CD4-positive, alpha-beta T cell treated with Interleukin-17A for 4 hours (primary cell): ENCODE data around the gene STIM1.
"Not testable (repeated sequence)": the region's sequence is repeated elsewhere in the genome, so short reads cannot be mapped to it uniquely, and the experiment has no call there.

Source experiments
- DNase-seq: peaks from one replicate; pipeline ENCODE4 v3.0.0-alpha.2; 2020; ENCODE audit warnings: mixed read lengths

STIM1 gene

DNA sequence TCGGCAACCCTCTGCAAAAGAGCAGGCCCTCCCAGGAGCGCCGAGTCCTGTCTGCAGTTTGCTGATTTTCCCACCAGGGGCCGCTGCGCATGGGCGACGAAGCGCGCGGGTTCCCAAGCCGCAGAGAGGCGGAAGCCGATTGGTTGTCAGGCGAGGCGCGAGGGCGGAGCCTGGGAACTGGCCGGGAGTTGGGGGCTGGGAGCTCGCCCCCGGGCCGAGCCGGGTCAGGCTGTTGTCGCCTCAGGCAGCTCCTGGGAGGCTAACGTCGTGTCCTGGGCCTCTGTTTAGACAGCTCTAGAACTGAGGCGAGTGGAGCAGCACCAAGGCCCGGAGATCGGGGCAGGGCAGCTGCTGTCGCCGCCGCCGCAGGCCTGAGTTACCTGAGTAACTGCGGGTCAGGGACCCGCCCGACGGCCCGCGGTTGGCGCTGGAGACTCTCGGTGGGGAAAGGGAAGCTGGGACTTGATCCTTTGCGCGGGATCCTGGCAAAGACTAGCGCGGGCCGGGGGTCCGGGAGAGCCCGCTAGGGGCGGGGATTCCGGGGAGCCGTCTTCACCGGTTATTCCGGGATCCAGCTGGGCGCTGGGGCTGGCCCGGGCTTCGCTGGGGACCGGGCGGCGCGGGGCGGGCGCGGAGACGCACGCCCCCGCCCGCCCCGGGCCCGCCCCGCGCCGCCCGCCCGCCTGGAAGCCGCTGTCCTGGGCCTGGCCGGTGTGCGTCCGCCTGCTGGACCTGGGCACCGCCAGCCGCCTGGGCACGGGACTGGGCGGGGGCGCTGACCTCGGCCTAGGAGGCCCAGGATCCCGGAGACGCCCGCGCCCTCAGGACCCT, at the start of gene STIM1:
Gene STIM1 (plus strand): TSS at position 688 of the 831 bp plus-strand sequence. CDS start 607 bp downstream, outside the sequence.
- DNase-seq: peak; percentile 97

DNA sequence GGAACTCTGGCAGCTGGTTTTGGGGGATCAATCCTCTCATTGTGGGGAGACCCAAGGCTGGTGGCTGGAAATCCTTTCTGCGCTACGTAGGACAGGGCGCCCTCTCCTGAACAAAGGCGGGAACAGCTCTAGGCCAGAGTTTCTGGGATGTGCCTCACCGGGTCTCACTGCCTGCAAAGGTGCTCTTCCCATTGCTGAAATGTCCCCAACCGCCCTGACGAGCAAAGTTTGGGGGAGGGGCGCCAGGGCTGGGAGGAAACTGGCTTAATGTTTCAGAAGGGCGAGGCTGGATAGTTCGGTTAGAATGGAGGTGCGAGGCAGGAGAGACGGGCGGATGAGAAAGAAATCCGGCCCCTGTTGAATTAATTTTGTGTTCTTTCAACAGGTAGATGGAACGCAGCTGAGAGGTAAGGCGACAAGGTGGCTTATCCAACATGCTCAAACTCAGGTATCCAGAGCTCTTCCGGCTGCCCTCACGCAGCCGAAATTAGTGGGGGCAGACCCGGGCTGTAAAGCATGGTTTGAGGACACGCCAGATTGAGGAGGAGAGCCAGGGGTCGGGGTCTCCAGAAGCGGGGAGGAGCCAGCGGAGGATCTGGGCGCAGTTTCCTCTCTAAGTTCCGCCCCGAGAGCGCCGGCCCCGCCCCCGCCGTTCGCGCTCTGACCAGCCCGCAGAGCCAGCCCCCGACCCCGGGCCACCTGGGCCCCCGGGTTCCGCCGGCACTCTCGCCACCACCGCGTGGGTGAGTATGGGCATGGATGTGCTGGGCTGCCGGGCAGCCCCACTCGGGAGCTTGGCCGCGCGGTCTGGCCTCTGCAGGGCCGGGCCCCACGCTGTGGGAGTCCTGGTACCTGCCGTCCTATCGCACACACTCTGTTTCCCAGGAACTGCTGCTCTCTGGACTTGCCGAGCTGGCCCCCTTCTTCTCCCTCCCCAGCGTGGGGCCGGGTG, 47.3 kb upstream of the STIM1 start, which contains the start of gene PGAP2:
Gene PGAP2 (plus strand): TSS at position 652 of the 952 bp plus-strand sequence. CDS start 2,700 bp downstream, outside the sequence.
- DNase-seq: peak; percentile 77

DNA sequence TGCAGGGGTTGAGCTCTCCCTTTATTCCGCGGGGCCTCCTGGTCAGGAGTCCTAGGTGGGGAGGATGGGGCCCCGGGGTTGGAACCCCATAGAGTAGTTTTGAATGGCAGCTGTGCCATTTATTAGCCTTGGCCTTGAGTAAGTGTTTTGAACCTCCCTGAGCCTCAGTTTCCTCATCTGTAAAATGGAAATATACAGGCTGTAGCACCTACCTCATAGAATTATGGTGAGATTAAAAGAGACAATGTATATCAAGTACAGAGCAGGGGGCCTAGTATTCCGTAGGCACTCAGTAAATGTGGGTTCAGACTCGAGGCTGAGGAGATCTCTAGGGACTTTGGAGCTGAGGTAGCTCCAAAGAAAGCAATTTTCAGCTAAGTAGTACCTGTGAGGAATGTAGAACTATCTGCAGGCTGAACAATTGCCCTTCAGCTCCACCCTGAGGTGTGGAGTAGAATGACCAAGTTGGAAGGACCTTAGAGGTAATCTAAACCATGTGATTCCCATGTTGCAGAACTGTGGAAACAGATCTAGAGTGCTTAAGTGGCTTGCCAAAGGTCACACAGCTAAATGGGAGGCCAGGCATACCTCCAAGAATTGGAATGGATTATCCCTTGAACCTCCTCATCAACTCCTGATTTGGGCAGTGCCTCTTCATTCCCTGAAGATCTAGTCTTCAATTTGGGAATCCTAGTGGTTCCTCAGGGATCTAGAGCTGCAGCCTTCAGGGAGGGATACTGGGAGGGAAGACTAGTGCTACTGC, 46.4 kb upstream of the STIM1 start:
- peak; percentile 57 for DNase-seq

DNA sequence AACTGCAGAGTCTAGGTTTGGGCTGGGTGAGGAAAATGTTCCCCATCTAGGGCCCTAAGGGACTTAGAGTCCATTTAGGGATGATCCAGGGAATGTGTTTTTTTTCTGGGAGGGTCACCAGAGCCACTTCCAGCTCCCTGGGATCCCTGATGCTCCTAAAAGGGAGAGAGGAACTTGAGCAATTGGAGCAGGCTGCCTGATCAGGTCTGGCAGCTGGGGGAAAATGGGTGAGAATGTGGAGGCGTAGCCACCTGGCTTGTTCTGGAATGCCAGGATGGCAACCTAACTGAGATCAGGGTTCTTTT, 45.9 kb upstream of the STIM1 start:
- DNase-seq: no peak

DNA sequence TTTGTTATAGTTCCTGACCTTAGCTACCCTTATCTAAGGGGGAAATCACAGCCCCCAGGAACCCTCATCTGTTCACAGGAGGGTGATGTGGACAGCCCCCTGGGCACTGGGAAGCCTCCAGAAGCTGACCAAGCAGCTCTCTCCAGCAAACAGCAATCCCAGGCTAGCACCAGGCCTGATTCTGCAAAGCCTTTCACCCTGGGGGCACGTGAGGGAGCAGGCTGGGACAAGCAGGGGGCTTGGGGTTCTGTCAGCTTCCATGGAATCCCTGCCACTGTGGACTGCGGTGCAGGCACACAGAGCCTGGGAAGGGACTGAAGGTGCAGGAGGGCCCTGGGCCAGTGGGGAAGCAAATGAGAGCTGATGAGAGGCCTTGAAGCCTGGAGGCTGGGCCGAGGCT, 45.0 kb upstream of the STIM1 start:
- no peak for DNase-seq

DNA sequence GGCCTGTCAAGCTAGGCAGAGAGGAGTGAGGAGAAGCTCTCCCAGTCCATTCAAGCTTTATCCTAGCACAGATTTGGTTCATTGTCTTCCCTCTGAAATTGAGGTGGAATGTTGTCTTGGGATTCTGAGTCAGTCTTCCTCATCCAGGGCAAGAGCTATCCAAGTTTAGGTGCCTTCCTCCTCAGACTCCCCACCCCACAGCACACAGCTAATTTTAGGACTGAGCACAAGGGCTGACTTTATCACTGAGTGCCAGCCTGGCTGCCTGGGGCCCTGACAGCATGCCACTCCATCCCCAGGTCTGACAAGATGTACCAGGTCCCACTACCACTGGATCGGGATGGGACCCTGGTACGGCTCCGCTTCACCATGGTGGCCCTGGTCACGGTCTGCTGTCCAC, 44.5 kb upstream of the STIM1 start:
- no peak for DNase-seq

DNA sequence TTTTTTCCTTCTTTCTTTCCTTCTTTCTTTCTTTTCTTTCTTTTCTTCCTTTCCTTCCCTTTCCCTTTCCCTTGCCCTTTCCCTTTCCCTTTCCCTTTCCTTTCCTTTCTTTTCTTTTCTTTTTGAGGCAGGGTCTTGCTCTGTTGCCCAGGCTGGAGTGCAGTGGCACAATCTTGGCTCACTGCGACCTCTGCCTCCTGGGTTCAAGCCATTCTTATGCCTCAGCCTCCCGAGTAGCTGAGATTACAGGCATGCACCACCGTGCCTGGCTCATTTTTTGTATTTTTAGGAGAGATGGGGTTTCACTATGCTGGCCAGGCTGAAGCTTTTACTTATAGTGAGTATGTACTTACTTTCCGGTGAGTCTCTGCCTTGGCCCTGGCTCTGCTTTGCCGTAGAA, 40.6 kb upstream of the STIM1 start:
- not testable (repeated sequence) for DNase-seq

DNA sequence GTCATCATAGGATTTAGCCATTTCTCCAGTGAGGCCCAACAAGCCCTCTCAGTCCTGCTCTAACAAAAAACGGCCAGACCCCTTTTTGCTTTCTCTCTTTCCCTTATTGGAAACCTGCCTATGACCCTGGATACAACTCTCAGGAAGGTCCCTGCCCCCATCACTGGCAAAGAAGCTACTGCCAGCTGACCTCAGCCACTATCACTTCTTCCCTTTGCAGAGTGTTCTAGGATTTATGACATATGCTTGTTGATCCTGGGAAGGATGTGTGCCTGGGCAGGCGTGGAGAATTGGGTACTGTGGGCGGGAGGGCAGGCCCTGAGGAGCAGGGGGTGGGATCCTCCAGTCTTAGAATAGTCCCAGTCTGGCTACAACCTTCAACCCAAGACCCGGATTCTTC, 39.6 kb upstream of the STIM1 start:
- no peak for DNase-seq

DNA sequence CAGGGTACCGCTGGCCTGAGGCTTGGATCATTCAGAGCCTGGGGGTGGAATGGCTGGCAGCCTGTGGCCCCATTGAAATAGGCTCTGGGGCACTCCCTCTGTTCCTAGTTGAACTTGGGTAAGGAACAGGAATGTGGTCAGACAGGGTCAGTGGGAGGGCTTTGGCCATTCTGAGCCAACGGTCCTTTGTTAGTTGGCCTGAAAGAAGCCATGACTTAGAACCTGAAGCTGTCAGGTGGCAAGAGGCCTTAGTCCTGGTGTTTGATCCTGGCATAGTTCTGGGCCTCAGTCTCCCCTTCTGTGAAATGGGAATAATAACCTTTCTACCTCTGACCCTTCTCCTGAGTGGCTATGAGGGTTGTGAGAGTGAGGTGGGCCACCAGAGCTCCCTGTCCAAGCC, 38.8 kb upstream of the STIM1 start:
- no peak for DNase-seq

DNA sequence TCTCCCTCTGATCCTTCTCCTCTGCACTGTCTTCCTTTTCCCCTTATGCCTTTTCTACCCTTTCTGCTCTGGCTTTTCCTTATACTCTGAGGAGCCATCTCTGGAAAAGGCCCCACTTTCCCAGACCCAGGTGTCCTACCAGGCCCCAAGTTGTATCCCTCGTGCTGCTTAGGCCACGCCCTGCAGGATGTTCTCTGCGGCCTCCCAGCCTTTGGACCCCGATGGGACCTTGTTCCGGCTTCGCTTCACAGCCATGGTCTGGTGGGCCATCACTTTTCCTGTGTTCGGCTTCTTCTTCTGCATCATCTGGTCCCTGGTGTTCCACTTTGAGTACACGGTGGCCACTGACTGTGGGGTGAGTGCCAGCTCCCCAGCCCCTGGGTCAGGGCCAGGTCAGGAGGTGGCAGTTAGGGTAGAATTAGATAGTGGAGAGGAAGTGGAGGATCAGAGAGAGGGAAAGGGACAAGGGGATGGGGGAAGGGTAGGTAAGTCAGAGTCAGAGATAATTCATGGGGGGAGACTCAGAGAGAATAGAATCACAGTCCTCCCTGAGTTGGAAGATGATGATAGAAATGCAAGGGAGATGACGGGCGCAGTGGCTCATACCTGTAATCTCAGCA, 38.2 kb upstream of the STIM1 start:
- DNase-seq: no peak

DNA sequence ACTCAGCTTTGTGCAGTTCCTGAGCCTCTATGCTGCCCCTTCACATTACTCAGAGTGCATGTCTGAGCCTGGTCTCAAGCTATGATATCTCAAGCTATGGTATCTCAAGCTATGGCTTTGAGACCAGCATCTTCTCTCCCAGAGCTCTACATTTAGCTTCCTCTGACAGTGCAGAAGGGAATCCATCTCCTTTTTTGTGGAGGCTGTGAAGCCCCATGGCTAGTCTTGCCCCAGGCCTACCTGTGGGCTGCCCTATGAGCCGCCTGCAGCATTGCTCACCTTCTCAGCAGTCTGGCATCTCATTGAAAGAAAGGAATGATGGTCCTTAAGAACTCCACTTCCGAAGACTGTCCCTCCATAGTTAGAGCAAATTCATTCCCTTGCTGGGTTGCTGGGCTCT, 34.5 kb upstream of the STIM1 start:
- DNase-seq: no peak

DNA sequence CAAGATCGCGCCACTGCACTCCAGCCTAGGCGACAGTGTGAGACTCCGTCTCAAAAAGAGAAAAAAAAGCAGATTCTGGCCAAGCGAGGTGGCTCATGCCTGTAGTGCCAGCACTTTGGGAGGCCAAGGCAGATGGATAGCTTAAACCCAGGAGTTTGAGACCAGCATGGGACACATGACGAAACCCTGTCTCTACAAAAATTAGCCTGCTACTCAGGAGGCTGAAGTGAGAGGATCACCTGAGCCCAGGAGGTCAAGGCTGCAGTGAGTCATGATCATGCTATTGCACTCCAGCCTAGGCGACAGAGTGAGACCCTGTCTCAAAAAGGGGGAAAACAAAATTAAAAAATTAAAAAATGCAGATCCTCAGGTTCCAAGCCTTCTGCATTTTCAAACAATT, 33.2 kb upstream of the STIM1 start:
- no peak for DNase-seq

DNA sequence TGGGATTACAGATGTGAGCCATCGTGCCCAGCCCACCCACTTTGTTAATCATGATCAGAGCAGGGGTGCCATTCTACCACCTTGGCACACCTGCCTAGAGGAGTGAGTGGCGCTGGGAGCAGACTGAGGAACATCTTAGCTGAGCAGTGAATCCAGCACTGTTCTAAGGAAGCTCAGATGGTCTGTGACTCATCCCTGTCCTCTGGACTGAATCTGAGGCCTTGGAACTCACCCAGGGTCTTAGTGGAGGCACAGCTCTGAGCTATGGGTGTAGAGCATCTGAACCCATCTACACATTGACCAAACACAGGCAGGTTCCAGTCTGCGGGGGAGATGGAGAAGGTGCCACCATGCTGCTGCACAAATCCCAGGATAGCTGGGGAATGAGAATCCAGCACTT, 32.2 kb upstream of the STIM1 start:
- no peak for DNase-seq

DNA sequence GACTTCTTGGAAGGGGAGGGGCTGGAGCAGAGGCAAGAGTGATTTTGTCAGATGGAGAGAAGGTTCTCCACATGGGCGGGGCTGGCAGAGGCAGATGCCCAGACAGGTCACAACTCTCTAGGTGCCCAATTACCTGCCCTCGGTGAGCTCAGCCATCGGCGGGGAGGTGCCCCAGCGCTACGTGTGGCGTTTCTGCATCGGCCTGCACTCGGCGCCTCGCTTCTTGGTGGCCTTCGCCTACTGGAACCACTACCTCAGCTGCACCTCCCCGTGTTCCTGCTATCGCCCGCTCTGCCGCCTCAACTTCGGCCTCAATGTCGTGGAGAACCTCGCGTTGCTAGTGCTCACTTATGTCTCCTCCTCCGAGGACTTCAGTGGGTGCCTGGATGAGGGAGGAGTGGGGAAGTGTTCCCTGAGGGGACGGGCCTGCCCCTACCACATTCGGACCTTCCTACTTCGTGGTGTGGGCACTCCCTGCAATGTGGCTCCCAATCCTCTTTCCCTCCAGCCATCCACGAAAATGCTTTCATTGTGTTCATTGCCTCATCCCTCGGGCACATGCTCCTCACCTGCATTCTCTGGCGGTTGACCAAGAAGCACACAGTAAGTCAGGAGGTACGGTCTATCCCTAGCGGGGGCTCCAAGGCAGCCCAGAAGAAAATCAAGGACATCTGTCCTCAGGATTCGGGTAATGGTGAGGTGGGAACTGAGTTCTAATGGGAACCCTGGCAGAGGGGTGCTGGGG, 31.5 kb upstream of the STIM1 start:
- DNase-seq: no peak

DNA sequence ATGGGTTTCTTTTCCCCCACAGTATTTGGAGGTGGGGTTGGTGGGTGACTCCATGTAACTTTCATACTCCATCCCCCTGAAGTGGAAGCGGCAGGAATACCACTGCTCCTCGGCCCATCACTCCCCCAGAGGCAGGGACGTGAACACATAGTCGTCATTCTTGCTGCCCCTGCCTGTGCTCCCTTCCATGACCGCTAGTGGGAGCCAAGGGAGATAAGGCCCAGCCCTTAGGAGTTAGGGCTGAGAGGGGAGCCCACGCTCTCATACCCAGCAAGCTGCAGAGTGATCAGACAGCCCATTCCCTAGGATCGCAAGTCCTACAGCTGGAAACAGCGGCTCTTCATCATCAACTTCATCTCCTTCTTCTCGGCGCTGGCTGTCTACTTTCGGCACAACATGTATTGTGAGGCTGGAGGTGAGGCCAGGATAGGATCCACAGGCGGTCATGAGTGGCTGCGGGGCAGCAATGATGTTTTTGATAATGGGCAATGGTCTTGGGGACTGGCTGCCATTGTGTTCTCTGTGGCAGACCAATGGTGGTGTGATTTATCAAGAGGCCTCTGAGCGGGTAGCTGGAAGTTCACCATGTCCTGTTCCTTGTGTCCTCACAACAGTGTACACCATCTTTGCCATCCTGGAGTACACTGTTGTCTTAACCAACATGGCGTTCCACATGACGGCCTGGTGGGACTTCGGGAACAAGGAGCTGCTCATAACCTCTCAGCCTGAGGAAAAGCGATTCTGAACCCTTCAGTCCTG, 30.6 kb upstream of the STIM1 start:
- DNase-seq: peak; percentile 85

DNA sequence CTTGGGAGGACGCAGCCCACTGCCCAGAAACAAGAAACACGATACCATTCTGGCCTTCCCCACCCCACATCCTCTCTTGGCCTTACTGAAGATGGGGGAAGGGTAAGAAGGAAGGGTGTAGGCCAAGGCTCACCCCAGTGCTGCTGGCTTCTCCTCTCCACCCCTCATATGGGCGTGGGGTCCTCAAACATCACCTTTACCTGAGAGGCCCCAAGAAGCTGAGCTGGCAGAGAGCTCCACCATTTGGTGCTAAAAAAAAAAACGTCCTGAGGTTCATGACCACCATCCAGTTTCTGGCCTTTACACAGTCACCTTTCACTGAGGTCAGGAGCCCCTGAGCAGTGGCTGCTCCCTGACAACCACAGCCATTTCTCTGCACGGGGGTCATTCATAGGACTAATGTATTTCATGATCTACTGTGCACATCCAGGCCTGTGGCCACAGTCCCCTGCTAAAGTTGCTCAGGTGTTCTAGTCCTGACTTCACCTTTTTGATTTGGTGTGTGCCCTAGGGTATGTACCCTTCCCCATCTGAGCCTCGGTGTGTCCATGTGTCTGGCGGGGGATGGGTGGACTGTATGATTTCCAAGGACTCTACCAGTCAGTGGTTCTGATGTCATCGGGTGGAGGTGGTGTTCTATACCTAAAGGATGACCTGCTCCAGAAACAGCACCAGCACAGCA, 29.9 kb upstream of the STIM1 start:
- DNase-seq: peak; percentile 19

DNA sequence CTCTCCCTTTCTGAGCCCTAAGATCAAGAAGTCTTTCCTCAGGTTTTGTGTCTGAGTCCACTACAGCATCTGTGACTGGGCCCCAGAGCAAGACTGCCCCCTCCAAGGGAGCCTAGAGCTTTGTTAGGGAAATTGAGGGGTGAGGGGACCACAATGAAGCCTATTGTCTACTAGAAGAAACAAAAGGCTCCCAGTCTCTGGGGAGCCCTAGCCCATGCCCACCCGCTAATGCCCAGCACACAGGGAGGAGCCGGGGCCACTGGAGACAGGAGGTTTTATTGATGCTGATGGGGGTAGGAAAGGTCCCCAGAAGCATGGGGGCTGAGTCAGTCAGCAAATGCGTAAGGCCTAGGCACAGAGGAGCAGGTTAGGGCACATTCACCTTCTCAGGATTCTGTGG, 28.7 kb upstream of the STIM1 start:
- no peak for DNase-seq

DNA sequence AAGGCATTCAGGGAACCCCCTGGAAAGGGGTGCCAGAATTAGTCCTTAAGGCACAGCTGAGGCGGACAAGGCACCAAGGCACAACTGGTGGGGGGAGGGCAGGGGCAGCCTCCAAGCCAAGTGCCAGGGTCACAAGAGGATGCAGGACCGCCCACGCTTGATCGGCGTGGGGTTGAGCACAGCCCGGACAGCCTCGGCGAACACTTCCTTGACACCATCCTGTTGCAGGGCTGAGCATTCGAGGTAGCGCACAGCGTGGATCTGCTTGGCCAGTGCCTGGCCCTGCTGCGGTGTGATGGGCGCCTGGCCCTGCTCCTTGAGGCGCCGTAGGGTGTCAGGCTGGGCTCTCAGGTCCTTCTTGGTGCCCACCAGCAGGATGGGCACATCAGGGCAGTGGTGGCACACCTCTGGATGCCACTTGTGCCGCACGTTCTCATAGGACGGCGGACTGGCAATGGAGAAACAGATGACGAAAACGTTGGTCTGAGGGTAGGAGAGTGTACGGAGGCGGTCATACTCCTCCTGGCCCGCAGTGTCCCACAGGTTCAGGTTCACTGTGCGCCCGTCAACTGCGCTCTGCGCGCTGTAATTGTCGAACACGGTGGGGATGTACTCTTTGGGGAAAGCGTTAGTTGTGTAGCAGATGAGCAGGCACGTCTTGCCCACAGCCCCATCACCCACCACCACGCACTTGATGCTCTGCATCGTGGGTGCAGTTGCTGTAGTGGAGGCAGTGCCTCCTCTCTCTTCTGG, 27.9 kb upstream of the STIM1 start:
- no peak for DNase-seq

DNA sequence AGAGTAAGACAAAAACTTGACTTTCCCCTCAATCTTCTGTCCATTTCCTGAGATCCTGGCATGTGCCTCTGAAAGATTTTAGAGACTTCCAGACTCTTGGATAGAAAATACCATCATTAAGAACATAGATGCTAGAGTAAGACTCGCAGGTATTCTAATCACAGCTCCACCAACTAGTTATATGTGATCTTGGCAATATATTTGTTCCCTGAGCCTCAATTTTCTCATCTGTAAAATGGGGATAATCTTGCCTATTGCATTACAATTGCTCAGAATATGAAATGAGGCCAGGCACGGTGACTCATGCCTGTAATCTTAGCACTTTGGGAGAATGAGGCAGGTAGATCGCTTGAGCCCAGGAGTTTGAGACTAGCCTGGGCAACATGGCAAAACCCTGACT, 25.4 kb upstream of the STIM1 start:
- no peak for DNase-seq

DNA sequence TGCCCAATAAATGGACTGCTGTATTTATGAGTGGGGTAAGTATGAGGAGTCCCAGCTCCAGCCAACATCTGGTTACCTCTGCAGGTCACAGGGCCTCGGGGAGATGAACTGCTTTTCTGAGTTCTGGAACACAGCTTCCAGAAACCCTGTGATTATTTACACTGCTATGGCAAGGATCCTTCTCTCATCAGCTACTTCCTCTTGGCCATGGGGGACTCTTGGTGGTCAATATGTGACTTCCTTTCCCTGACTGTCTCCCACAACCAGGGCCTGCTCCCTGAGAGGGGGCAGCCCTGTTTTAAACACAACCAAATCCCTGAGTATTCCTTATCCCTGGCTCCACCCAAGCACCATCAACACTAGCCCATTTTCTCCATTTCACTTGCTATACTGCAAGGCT, 24.7 kb upstream of the STIM1 start:
- DNase-seq: no peak
